K562 (cell line): ENCODE measurements around the gene LUZP1. TPM values are rescaled to one million over a fixed set of nuclear protein-coding genes. Genes with fewer than 3 reads are reported as not detected.

Experiments used
- ATAC-seq: fragments of 200-7000 bp; cut with Tn5 transposase; 3 replicates; pipeline ENCODE4 v1.9.1; 2020; ENCODE audit warnings: moderate library complexity
- BruUV-seq: library from RNA; stranded (reverse); fragments of 400-500 nt; replicated peaks from 2 replicates; lab custom pipeline; 2021; lab: Mats Ljungman, UMichigan
- CTCF ChIA-PET: fragments of 300-600 bp; formaldehyde crosslinking; extraction: SDS; loops from one replicate; lab custom pipeline; 2021; ENCODE audit warnings: low intra/inter-chr PET ratio; lab: Yijun Ruan, JAX
- POLR2A ChIA-PET: fragments of 300-600, 350-650 bp; sonication (Branson Sonifier 250); formaldehyde crosslinking; extraction: SDS; loops from one replicate; lab custom pipeline; 2021; ENCODE audit warnings: antibody characterized with exemption, inconsistent platforms; lab: Yijun Ruan, JAX
- DNase-seq, 4 experiments: peaks; one replicate each; pipeline versions ENCODE4 v3.0.0 to v3.0.0-alpha.2; 2011 to 2018; ENCODE audit warnings: low spot score in 3 of 4, mixed read lengths in 3 of 4; ENCODE audit errors: extremely low read depth in 1 of 4
- FAIRE-seq: peaks from 2 replicates; lab custom pipeline; 2011; peaks lifted over from hg19 to GRCh38; lab: Jason Lieb, UNC
- H2AFZ ChIP-seq: 2 replicates; pipeline ENCODE4 v1.6.0; 2011; ENCODE audit warnings: low read depth, low read length, control low read depth, inconsistent platforms
- H3K27ac ChIP-seq: fragments of 200-600 bp; 3 replicates; pipeline ENCODE4 v1.8.0; 2011; ENCODE audit warnings: low read depth, mild to moderate bottlenecking, control low read depth, inconsistent platforms, low read length, moderate library complexity, mixed read lengths; ENCODE audit errors: extremely low read depth
- H3K27me3 ChIP-seq, 2 experiments: fragments of 300-600 bp in 1 of 2; 2 replicates in 1 of 2; 3 replicates in 1 of 2; pipeline versions ENCODE4 v1.6.0 to v1.8.0; 2011; ENCODE audit warnings: inconsistent platforms in 2 of 2, low read length in 2 of 2, mild to moderate bottlenecking in 1 of 2, mixed read lengths in 1 of 2, moderate library complexity in 1 of 2; ENCODE audit not compliant: control insufficient read depth in 2 of 2, insufficient read depth in 2 of 2
- H3K36me3 ChIP-seq: fragments of 300-600 bp; 3 replicates; pipeline ENCODE4 v1.8.0; 2011; ENCODE audit warnings: mild to moderate bottlenecking, low read length, inconsistent platforms; ENCODE audit not compliant: control insufficient read depth, insufficient read depth
- H3K4me1 ChIP-seq, 2 experiments: fragments of 200-600 bp in 1 of 2; replicated peaks in 1 of 2; 2 replicates in 1 of 2; 3 replicates in 1 of 2; pipeline versions ENCODE4 v1.5.1 to v1.8.0; 2011; ENCODE audit warnings: inconsistent platforms in 2 of 2, low read length in 2 of 2, mild to moderate bottlenecking in 1 of 2, mixed read lengths in 1 of 2, moderate library complexity in 1 of 2; ENCODE audit not compliant: control insufficient read depth in 2 of 2, insufficient read depth in 2 of 2
- H3K4me2 ChIP-seq: 2 replicates; pipeline ENCODE4 v1.6.1; 2011; ENCODE audit warnings: low read length, control low read depth, inconsistent platforms, mixed read lengths; ENCODE audit not compliant: insufficient read depth
- H3K4me3 ChIP-seq: fragments of 200-600 bp; sonication (generic), shearing (Covaris generic); 2 replicates; pipeline ENCODE4 v1.5.1; 2016; ENCODE audit warnings: control low read depth, inconsistent platforms
- H3K79me2 ChIP-seq: fragments of 200-600 bp; 3 replicates; pipeline ENCODE4 v1.8.0; 2011; ENCODE audit warnings: low read length, inconsistent platforms; ENCODE audit not compliant: control insufficient read depth, insufficient read depth
- H3K9ac ChIP-seq, 2 experiments: 2 replicates each; pipeline versions ENCODE4 v1.6.0 to v1.6.1; 2011; ENCODE audit warnings: low read depth in 2 of 2, low read length in 2 of 2, control low read depth in 1 of 2, inconsistent platforms in 1 of 2, mild to moderate bottlenecking in 1 of 2, mixed read lengths in 1 of 2; ENCODE audit not compliant: insufficient read depth in 1 of 2
- H3K9me1 ChIP-seq: one replicate; pipeline ENCODE4 v1.6.0; 2011; ENCODE audit warnings: inconsistent platforms, mild to moderate bottlenecking, low read length, moderate library complexity; ENCODE audit not compliant: control insufficient read depth, insufficient read depth
- H3K9me3 ChIP-seq: replicated peaks from 2 replicates; pipeline ENCODE4 v1.5.1; 2011; ENCODE audit warnings: low read depth, low read length, inconsistent platforms; ENCODE audit not compliant: control insufficient read depth, insufficient read depth
- H4K20me1 ChIP-seq: replicated peaks from 2 replicates; pipeline ENCODE4 v1.6.1; 2011; ENCODE audit warnings: low read length, inconsistent platforms, mixed read lengths; ENCODE audit not compliant: control insufficient read depth, insufficient read depth
- CBX2 ChIP-seq: fragments of 200-600 bp; sonication (generic); IDR thresholded peaks from one replicate; pipeline ENCODE4 v1.6.1; 2012; ENCODE audit warnings: mild to moderate bottlenecking, low read length, inconsistent platforms; ENCODE audit not compliant: insufficient read depth, poor library complexity, severe bottlenecking
- HMGN3 ChIP-seq: IDR thresholded peaks from 2 replicates; pipeline ENCODE4 v1.6.1; 2011; ENCODE audit warnings: borderline replicate concordance, low read depth, mild to moderate bottlenecking, mixed read lengths, low read length; ENCODE audit not compliant: insufficient read length; ENCODE audit errors: extremely low read depth
- MCM5 ChIP-seq: fragments of 450-650 bp; IDR thresholded peaks from 2 replicates; pipeline ENCODE4 v1.6.1; 2016; ENCODE audit warnings: low read depth
- NCOR1 ChIP-seq: fragments of 450-650 bp; IDR thresholded peaks from 2 replicates; pipeline ENCODE4 v1.6.1; 2016; ENCODE audit warnings: mild to moderate bottlenecking, moderate library complexity
- NFATC3 ChIP-seq: fragments of 450-650 bp; IDR thresholded peaks from 2 replicates; pipeline ENCODE4 v1.6.1; 2017; ENCODE audit warnings: mild to moderate bottlenecking
- NFXL1 ChIP-seq: fragments of 450-650 bp; formaldehyde crosslinking; IDR thresholded peaks from 2 replicates; pipeline ENCODE4 v1.4.0; 2021; ENCODE audit warnings: mild to moderate bottlenecking
- RBM34 ChIP-seq: fragments of 200-400 bp; formaldehyde crosslinking; IDR thresholded peaks from 2 replicates; pipeline ENCODE4 v1.6.1; 2018; ENCODE audit warnings: low read length, borderline replicate concordance; ENCODE audit not compliant: insufficient read depth
- RFX1 ChIP-seq: fragments of 450-650 bp; IDR thresholded peaks from 2 replicates; pipeline ENCODE4 v1.6.1; 2016; ENCODE audit warnings: mild to moderate bottlenecking, moderate library complexity
- ZNF830 ChIP-seq: fragments of 250-450 bp; sonication (Bioruptor Pico); IDR thresholded peaks from 2 replicates; pipeline ENCODE4 v1.5.0; 2021; ENCODE audit warnings: mild to moderate bottlenecking
- WGBS: fragments of 100-300 bp; shearing (Covaris generic); methylation state at CpG from one replicate; pipeline ENCODE4 v1.1.6; 2016; ENCODE audit warnings: low coverage, mixed read lengths; ENCODE audit not compliant: insufficient coverage; ENCODE audit errors: missing lambda C conversion rate; 5-methylcytosine and 5-hydroxymethylcytosine counted together
- in situ Hi-C: fragments of 300-500 bp; cut with MboI; formaldehyde crosslinking; loops from 4 replicates; pipeline ENCODE4 v1.15.0; 2018; ENCODE audit warnings: inconsistent platforms, mixed read lengths
- intact Hi-C: fragments of 100-400 bp; cut with micrococcal nuclease; formaldehyde crosslinking; loops from 2 replicates; pipeline ENCODE4 v1.14.2; 2022
- polyA plus RNA-seq, 8 experiments: library from polyadenylated mRNA; depleted of rRNA in 4 of 8; stranded (reverse) in 5 of 8; unstranded in 3 of 8; fragments of >200 nt; fragmentation: Nextera tagmentation in 2 of 8; fragmentation: Illumina TruSeq in 1 of 8; extraction: Ambion mirVana in 2 of 8; extraction: Trizol in 1 of 8; gene quantifications; 2 replicates each; pipeline versions ENCODE4 v1.2.1 to v1.2.3, GENCODE V29; 2011 to 2014; ENCODE audit warnings: inconsistent platforms in 1 of 8, missing spikeins in 1 of 8
- total RNA-seq, 7 experiments: library from RNA; depleted of rRNA in 6 of 7; stranded (reverse); fragments of >200 nt in 6 of 7; fragmentation: Illumina TruSeq in 2 of 7; extraction: Trizol in 2 of 7; gene quantifications; 2 replicates each; pipeline versions ENCODE4 v1.2.1 to v1.2.3, GENCODE V29; 2011 to 2021; ENCODE audit warnings: low replicate concordance in 1 of 7
- TF ChIP-seq, protein P1 (sequence below): fragments of 250-450 bp; sonication (Bioruptor Pico); IDR thresholded peaks from 2 replicates; pipeline ENCODE4 v1.4.0; 2020; ENCODE audit warnings: mild to moderate bottlenecking
- TF ChIP-seq, protein P2 (sequence below), 2 experiments: fragments of 450-650 bp in 1 of 2; sonication (generic) in 1 of 2; formaldehyde crosslinking; conservative IDR thresholded peaks; 2 replicates each; pipeline versions ENCODE4 v1.4.0 to v1.8.1; 2020 to 2022; ENCODE audit warnings: mild to moderate bottlenecking in 1 of 2, missing genetic modification reagents in 1 of 2

Gene LUZP1
- total and polyA plus RNA-seq, 9 of the 15 experiments (the other 6 are each of a cell fraction or from before 2014, with no cell fraction given): 6.5 to 19.1 (median 12.4) TPM

DNA sequence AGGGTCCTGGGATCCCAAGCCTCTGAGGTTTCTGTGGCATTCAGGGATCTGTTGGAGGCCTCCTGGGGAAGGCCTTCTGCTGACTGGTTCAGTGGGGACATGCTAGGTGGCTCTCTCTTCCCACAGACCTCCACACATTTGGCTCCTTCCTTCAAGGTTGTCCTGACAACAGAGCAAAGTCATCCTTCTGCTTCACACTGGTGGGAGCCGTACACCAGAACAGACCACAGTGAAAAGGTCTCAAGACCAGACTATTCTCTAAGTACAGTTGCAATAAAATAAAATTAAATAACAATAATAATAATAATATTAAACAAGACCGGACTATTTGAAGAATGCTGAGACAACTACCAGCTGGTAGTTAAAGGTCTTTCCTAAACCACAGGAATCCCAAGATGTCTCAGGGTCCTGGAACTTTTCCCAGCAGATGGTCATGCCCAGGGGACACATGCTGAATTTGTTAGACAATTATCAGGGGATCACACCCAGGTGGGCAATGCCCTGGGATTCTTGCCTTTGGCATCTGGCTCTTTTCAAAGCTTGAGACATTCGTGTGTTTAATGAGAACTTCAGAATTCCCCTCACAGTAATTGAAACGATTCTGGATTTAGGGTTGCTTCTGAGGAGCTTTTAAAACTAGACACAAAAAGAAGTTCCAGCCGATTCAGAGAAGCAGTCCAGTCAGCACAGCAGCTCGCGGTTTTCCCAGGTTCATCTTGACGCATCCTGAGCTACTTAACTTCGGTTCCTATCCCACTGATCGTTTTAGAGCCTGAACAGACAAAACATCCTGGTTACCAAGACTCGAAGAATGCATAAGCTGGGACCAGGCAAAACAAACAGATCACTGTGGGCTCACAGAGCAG lies 25.7 kb upstream of the LUZP1 start:
- TF ChIP-seq RBM34: no peak
- TF ChIP-seq NFATC3: no peak
- peak; percentile 58 for TF ChIP-seq RFX1
- no peak for TF ChIP-seq NFXL1 (CRISPR knock-in tag)
- TF ChIP-seq, protein P1, sequence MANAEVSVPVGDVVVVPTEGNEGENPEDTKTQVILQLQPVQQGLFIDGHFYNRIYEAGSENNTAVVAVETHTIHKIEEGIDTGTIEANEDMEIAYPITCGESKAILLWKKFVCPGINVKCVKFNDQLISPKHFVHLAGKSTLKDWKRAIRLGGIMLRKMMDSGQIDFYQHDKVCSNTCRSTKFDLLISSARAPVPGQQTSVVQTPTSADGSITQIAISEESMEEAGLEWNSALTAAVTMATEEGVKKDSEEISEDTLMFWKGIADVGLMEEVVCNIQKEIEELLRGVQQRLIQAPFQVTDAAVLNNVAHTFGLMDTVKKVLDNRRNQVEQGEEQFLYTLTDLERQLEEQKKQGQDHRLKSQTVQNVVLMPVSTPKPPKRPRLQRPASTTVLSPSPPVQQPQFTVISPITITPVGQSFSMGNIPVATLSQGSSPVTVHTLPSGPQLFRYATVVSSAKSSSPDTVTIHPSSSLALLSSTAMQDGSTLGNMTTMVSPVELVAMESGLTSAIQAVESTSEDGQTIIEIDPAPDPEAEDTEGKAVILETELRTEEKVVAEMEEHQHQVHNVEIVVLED: no peak
- TF ChIP-seq ZNF830: no peak
- TF ChIP-seq, protein P2, sequence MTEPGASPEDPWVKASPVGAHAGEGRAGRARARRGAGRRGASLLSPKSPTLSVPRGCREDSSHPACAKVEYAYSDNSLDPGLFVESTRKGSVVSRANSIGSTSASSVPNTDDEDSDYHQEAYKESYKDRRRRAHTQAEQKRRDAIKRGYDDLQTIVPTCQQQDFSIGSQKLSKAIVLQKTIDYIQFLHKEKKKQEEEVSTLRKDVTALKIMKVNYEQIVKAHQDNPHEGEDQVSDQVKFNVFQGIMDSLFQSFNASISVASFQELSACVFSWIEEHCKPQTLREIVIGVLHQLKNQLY (CRISPR knock-in tag; conservative IDR thresholded peaks at IDR 0.05): no peak
- TF ChIP-seq CBX2: peak; percentile 78
- no peak for TF ChIP-seq NCOR1
- TF ChIP-seq HMGN3: no peak
- TF ChIP-seq MCM5: no peak
- TF ChIP-seq, all 486 proteins: peak for 2
- Histone ChIP-seq H3K4me1 (peaks cover 0 to 4% of the 10 kb centered on the region in 2 experiments; a peak in 2 of 5 replicates), H3K9me1 (no peaks in the 10 kb centered on the region), H3K79me2 (no peaks in the 10 kb centered on the region), H3K27ac (no peak overlapping the region), H3K4me3 (no peak overlapping the region), H2AFZ (no peak overlapping the region), H3K27me3 (peaks cover 41 to 56% of the 10 kb centered on the region in 2 experiments), H3K36me3 (no peaks in the 10 kb centered on the region), H3K9me3 (no peaks in the 10 kb centered on the region), H3K9ac (no peak overlapping the region), H4K20me1 (no peaks in the 10 kb centered on the region), H3K4me2 (no peak overlapping the region)
- intact Hi-C loops: no loop called here
- POLR2A ChIA-PET: interaction anchor here (0.8 to 1.9 kb wide), 4 partner anchors 10 to 74 kb away, joined by 3 to 10 read pairs (median 4); partner anchors contain the start of gene HTR1D
- DNase-seq: no peak
- in situ Hi-C loops: no loop called here
- CTCF ChIA-PET: no interaction called here
- BruUV-seq: no TSS peak
- FAIRE-seq: peak; percentile 23
- ATAC-seq: no peak
- WGBS: 3% methylated on average over 11 of the region's 11 CpGs
